Caki2 (cell line): ENCODE measurements around the gene TMEM134. TPM values are rescaled to one million over a fixed set of nuclear protein-coding genes. Genes with fewer than 3 reads are reported as not detected.

Source experiments
- DNase-seq: peaks from one replicate; pipeline ENCODE4 v3.0.0-alpha.2; 2015; ENCODE audit warnings: low read depth
- in situ Hi-C: cut with HindIII; loops from 2 replicates; pipeline ENCODE4 v1.10.0; 2016; ENCODE audit warnings: low sequenced_read_pairs, low pct_unique_long_range_greater_than_20kb, mixed read lengths
- total RNA-seq: library from RNA; depleted of rRNA; stranded (reverse); fragments of >200 nt; shearing (Covaris generic); gene quantifications from 2 replicates; pipeline ENCODE4 v1.2.3, GENCODE V29; 2014; ENCODE audit warnings: low replicate concordance

TMEM134 gene
- total RNA-seq, 1 experiment from 2014 or later, result 100 TPM

DNA sequence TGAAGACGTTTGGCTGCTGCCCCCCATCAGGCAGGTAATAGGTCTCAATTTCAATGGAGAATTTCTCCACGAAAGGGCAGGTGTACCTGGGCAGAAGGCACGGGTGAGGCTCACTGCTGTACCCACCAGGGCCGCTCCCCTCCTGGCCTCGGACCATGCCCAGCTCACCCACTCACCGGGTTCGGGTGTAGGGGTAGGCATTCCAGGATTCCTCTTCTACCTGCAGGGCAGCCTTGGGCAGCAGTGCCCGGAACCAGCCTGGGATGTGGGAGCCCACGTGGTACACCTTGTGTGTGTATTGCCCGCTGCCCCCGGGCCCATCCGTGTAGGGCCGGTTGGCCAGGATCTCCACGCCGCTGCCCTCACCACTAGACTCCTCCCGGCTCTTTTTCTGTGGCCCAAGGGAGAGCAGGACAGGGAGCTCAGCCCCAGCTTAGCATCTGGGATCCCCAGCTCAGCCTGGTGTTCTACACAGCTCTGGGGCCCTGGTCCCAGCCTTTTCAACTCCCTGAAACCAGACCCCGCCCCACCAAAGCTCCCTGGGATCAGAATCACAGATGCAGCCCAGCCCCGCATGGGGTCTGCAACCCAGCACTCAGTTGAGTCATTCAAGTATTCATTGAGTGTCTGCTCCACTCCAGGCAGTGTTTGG is 33.4 kb upstream of the TMEM134 start:
- no peak for DNase-seq
- in situ Hi-C loops, result no loop called here

DNA sequence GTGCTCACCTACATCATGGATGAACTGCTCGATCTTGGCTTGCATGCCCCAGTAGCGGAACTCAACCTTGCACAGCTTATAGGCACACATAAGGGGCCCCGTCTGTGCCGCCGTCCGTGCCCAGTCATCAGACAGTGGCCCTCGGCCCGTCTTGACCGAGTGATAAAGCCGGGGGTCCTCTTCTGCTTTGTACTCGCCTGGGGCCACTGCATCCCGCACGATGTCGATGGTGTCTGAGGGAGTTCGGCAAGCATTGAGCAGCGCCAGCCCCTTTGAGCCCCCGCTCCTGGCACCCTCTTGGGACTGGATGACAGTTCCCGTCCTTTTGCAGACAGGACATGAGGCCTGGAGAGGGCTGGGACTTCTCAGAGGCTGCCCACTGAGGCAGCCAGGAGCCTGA is 32.8 kb upstream of the TMEM134 start:
- in situ Hi-C loops, result no loop called here
- no peak for DNase-seq

DNA sequence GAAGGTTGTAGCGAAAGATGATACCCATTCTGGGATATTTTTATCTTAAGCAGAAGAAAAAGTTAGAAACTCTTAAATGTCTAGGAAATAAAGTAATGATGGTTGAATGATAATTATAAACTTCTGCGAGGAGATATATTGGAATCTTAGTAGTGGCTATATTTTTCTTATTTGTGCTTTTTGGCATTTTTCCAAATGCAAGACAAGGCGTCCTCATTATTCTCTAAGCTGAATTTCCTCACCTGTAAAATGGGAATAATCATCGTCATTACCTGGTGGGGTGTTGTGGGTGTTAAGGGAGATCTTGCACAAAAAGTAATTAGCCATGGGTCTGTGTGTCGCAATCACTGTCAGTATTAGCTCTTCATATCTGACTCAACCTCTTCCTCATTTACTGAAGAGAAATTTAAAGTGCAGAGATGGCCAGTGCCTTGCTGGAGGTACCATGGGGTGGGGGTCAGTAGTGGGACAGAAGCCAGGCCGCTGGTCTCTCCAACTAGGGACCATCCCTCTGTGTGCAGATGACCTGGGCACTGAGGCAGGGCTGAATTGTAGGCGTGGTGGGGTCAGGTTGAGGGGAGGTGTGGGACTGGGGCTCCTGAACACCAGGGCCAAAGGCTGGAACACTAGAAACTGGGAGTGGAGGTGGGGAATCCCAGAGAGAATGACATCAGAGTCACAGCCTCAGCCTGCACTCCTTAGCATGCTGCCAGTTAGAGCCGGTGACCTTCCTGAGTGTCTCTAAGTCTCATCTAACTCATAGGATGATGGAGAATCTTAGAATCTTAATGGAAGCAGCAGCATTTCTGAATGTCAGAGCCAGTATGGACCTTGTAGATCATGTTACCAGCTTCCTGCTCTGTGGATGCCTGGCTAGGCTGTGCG is 32.0 kb upstream of the TMEM134 start:
- no peak for DNase-seq
- in situ Hi-C loops, result no loop called here

- in situ Hi-C loops, result no loop called here
- DNase-seq, result no peak
Measured at GRCh38 chr11:67500484-67500821, 31.4 kb upstream of the TMEM134 start.

GRCh38 chr11:67499808-67500483 is 30.9 kb upstream of the TMEM134 start:
- in situ Hi-C loops, result no loop called here
- DNase-seq, result no peak

DNA sequence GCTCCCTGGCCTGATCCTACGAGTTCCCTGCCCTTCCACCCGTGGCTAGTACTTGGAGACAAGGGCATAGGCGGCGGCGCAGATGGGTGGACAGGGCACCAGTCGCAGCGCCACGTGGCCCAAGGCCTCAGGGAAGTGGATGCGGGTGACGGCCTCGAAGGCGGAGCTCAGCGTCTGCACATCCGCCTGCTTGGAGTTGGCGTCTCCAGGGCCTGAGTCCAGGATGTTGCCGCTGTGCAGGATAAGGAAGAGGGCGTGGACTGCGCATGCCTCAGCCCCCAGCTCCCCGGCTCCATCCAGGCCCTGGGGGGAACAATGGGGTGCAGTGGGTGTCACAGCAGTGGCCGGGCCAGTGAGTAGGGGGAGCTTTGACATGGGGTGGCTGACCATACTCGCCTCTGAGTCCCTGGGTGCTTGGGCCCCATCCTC is 29.5 kb upstream of the TMEM134 start:
- DNase-seq, result no peak
- in situ Hi-C loops, result no loop called here

DNA sequence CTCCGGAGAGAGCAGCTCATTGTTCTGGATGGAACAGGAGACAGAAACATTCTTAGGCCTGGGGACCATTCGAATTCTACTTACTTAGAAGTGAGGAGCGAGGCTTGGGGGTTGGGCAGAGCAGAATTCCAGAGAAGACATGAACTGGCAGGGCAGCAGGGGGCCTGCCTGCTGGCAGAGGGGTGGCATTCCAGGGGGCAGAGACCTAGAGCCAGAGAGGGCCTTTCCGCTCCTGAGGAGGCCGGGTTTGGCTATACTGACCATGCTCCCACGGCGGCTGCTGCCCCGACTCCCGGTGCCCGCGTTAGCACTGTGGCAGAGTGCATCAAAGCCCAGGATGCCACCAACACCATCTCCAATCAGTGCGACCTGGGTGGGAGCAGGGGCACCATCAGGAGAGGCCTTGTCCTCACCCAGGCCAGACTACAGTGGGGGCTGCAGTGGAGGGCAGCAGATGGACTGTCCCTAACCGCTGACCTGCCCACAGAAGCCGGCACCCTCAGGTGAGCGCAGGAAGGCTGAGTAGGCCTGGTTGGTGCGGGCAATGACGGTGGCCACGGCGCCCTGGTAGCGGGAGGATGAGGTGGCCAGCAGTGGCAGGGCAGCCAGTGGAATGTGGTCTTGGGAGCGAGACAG is 28.7 kb upstream of the TMEM134 start:
- DNase-seq, result no peak
- in situ Hi-C loops, result no loop called here

DNA sequence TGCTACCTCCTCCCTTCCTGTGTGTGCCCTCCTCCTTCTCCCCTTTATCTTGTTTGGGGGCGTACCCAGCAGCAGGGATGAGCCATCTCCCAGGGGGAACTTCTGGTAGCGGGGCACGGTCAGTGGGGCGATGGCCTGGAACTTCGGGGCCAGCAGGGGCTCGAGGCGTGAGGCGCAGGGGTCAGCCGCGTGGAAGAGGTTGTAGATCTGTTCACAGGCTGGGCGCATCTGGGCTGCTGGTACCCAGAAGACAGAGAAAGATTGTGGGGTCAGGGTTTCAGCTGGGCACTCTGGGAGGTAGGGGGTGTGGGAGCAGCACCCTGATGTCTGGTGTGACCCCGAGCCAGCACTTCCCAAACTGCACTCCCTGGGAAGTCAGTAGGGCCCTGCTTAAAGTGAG is 27.1 kb upstream of the TMEM134 start:
- no peak for DNase-seq
- in situ Hi-C loops, result no loop called here

GRCh38 chr11:67495234-67496005 is 26.4 kb upstream of the TMEM134 start:
- DNase-seq, result no peak
- in situ Hi-C loops, result no loop called here

DNA sequence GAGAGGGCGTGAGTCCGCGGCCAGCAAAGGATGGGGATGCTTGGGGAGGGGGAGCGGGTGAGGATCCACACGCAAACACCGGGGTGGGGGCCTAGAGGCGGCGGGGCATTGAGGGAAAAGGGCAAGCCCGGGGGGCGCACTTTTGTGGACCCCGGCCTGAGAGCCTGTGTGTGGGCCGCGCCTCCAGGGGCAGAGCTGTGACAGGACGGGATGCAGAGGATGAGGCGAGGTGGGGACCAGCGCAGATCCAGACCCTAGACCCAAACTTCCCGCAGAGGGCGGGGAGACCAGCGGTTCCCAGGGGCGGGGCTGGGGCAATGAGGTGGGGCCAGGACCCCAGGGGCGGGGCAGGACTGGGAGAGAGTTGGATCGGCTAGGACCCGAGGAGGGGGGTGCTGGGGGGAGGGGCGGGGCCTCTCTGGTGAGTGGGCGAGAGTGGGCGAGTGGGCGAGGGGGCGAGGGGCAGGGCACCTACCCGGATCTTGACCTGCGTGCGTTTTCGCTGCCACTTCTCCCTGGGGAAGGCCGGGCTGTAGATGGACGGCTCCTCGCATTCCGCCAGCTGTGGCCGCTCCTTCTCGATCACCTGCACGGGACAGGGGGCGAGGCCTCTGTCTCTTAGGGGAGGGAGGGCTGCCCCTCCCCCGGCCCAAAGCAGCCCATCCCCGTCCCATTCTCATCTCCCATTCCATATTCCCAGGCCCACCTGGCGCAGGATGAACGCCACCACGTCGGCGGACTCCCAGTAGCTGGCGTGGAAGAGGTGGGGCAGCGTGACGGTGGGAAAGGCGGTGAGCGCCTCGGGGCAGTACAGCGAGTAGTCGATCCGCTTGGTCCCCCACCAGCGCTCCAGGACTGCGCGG is 25.6 kb upstream of the TMEM134 start:
- in situ Hi-C loops, result no loop called here
- DNase-seq, result no peak

DNA sequence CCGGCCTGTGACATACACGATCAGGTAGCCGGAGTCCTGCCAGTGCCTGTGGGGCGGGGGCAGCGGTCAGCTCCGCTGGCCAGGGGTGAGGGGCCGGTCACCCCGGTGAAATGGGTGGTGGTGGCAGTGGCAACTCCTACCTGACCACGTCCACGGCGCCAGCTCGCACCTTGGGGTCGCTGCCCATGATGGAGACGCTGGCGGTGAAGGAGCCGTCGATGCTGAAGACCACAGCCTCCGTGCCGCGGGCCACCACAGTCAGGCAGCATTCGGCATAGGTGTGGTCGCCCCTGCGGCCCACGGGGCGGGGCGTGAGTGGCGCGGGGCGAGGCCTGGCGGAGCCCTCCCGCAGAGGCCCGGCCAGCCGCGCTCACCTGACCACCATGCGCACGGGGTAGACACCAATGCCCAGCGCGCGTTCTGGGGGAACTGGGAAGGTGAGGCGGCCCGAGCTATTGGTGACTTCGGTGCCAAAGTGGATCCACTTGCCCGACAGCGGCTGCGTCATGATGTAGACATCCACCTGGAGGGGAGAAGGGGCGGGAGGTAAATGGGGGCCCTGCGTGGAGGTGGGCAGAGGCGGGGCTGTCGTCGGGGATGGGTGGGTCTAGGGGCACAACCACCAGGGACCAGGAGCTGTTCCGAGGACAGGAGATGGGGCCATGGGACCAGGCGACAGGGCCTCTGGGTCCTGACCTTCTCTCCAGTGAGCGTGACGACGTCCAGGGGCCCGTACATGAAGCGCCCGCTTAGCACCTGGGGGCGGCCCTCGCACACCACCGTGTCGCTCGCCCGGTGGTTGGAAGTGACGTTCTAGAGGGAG is 24.7 kb upstream of the TMEM134 start:
- in situ Hi-C loops, result no loop called here
- no peak for DNase-seq

- in situ Hi-C loops, result no loop called here
- no peak for DNase-seq
Measured at GRCh38 chr11:67492801-67493547, 23.9 kb upstream of the TMEM134 start.

GRCh38 chr11:67492069-67492727 is 23.1 kb upstream of the TMEM134 start:
- in situ Hi-C loops, result no loop called here
- DNase-seq, result no peak

- in situ Hi-C loops, result no loop called here
Measured at GRCh38 chr11:67491276-67492068, 22.4 kb upstream of the TMEM134 start.

GRCh38 chr11:67490727-67491065 is 21.6 kb upstream of the TMEM134 start:
- in situ Hi-C loops, result no loop called here
- no peak for DNase-seq

More at GRCh38 chr11:67491276-67492068, 22.4 kb upstream of the TMEM134 start:
- DNase-seq, result no peak
